SJSA1 (cell line): ENCODE results near the gene FCGBP. TPM values are rescaled to one million over a fixed set of nuclear protein-coding genes. Genes with fewer than 3 reads are reported as not detected.
"Not testable (repeated sequence)": the region's sequence is repeated elsewhere in the genome, so short reads cannot be mapped to it uniquely, and the experiment has no call there.

Experiments used
- DNase-seq, 2 experiments: peaks; one replicate each; pipeline ENCODE4 v3.0.0-alpha.2; 2015 to 2020; ENCODE audit warnings: low spot score in 2 of 2, low read depth in 1 of 2
- H3K27ac ChIP-seq: fragments of 250-450 bp; sonication (Bioruptor Pico); 2 replicates; pipeline ENCODE4 v1.5.1; 2020; ENCODE audit warnings: mild to moderate bottlenecking, moderate library complexity
- H3K27me3 ChIP-seq: fragments of 250-450 bp; sonication (Bioruptor Pico); replicated peaks from 2 replicates; pipeline ENCODE4 v1.5.1; 2020; ENCODE audit warnings: mild to moderate bottlenecking, moderate library complexity
- H3K36me3 ChIP-seq: fragments of 250-450 bp; sonication (Bioruptor Pico); 2 replicates; pipeline ENCODE4 v1.5.1; 2020; ENCODE audit warnings: mild to moderate bottlenecking
- H3K4me1 ChIP-seq: fragments of 250-450 bp; sonication (Bioruptor Pico); replicated peaks from 2 replicates; pipeline ENCODE4 v1.6.1; 2021; ENCODE audit warnings: mild to moderate bottlenecking
- H3K4me3 ChIP-seq: fragments of 250-450 bp; sonication (Bioruptor Pico); 2 replicates; pipeline ENCODE4 v1.5.1; 2020; ENCODE audit warnings: mild to moderate bottlenecking
- H3K9me3 ChIP-seq: fragments of 250-450 bp; sonication (Bioruptor Pico); replicated peaks from 2 replicates; pipeline ENCODE4 v1.5.1; 2020; ENCODE audit warnings: mild to moderate bottlenecking
- total RNA-seq: library from RNA; depleted of rRNA; stranded (reverse); fragments of >200 nt; shearing (Covaris generic); gene quantifications from 2 replicates; pipeline ENCODE4 v1.2.3, GENCODE V29; 2014

Gene FCGBP
- total RNA-seq, 1 experiment from 2014 or later = 0.03 TPM

DNA sequence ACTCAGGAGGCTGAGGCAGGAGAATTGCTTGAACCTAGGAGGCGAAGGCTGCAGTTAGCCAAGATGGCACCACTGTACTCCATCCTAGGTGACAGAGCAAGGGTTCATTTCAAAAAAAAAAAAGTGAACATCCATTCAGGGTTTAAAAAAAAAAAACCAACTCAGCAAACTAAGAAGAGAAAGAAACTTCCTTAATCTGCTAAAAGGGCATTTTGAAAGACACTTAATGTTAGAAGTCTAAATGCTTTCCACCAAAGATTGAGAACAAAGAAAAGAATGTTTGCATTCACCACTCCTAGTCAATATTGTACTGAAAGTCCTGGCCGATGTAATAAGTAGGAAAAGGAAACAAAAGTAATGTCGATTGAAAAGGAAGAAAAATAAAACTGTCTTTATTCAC, 29.5 kb upstream of the FCGBP start:
- Histone ChIP-seq H3K4me3 (no peak overlapping the region), H3K36me3 (no peaks in the 10 kb centered on the region), H3K4me1 (no peaks in the 10 kb centered on the region), H3K27ac (no peak overlapping the region), H3K9me3 (no peaks in the 10 kb centered on the region), H3K27me3 (no peaks in the 10 kb centered on the region)
- DNase-seq = no peak

DNA sequence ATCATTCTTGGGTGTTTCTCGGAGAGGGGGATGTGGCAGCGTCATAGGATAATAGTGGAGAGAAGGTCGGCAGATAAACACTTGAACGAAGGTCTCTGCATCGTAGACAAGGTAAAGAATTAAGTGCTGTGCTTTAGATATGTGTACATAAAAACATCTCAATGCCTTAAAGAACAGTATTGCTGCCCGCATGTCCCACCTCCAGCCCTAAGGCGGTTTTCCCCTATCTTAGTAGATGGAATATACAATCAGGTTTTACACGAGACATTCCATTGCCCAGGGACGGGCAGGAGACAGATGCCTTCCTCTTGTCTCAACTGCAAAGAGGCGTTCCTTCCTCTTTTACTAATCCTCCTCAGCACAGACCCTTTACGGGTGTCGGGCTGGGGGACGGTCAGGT, 25.0 kb upstream of the FCGBP start:
- H3K36me3 ChIP-seq, H3K4me1 ChIP-seq, H3K9me3 ChIP-seq, H3K27ac ChIP-seq, H3K4me3 ChIP-seq, DNase-seq, H3K27me3 ChIP-seq: not testable (repeated sequence)

DNA sequence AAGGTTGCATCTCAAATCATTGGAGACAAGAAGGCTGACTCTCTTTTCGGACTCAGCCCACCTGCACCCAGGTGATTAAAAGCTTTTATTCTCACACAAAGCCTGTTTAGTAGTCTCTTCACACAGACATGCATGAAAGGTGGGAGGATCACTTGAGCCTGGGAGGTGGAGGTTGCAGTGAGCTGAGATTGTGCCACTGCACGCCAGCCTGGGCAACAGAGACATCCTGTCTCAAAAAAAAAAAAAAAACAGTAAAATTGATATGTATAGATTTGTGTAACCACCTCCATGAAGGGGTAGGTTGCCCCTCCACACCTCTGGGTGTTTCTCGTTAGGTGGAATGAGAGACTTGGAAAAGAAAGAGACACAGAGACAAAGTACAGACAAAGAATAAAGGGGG, 24.5 kb upstream of the FCGBP start:
- not testable (repeated sequence) for H3K27ac ChIP-seq, H3K4me3 ChIP-seq, H3K9me3 ChIP-seq, H3K36me3 ChIP-seq, H3K27me3 ChIP-seq, H3K4me1 ChIP-seq, DNase-seq

DNA sequence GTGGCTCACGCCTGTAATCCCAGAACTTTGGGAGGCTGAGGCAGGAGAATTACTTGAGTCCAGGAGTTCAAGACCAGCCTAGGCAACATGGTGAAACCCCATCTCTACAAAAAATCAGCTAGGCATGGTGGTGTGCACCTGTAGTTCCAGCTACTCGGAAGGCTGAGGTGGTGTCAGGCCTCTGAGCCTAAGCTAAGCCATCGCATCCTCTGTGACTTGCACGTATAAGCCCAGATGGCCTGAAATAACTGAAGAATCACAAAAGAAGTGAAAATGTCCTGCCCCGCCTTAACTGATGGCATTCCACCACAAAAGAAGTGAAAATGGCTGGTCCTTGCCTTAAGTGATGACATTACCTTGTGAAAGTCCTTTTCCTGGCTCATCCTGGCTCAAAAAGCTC, 23.5 kb upstream of the FCGBP start:
- H3K4me1 ChIP-seq, H3K4me3 ChIP-seq, H3K27ac ChIP-seq, H3K9me3 ChIP-seq, DNase-seq, H3K36me3 ChIP-seq, H3K27me3 ChIP-seq: not testable (repeated sequence)

DNA sequence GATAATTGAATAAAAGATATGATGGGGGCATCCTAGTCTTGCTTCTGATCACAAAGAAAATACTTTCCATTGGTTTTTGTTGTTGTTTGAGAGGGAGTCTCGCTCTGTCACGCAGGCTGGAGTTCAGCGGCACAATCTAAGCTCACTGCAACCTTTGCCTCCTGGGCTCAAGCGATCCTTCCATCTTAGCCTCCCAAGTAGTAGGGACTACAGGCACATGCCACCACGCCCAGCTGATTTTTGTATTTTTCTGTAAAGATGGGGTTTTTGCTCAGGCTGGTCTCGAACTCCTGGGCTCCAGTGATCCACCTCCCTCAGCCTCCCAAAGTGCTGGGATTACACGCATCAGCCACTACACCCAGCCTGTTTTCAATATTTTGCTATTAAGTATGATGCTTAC, 19.5 kb upstream of the FCGBP start:
- DNase-seq = no peak
- H3K9me3 ChIP-seq = no peaks in the 10 kb centered on the region
- H3K4me1 ChIP-seq = no peaks in the 10 kb centered on the region
- no peak overlapping the region for H3K27ac ChIP-seq
- no peaks in the 10 kb centered on the region for H3K27me3 ChIP-seq
- H3K36me3 ChIP-seq = no peaks in the 10 kb centered on the region
- H3K4me3 ChIP-seq = no peak overlapping the region

DNA sequence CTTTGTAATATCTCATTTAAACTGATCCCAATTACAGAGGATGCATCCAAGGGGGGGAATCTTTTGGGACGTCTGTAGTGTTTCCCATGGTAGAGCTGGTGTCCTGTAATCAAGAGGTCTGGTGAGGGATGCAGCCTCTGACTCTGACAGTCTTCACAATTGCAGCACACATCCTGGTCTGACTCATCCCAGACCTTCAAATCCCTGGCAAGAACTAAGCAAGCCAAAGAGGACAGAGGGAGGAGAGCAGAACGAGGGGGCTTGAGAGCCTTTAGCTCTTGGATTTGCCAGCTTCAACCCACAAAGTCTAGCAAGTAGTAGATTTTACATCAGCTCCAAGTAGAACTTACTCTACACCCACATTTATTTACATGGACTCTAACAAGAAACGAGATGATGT, 17.3 kb upstream of the FCGBP start:
- DNase-seq = no peak
- Histone ChIP-seq H3K27ac (no peak overlapping the region), H3K4me1 (no peaks in the 10 kb centered on the region)

DNA sequence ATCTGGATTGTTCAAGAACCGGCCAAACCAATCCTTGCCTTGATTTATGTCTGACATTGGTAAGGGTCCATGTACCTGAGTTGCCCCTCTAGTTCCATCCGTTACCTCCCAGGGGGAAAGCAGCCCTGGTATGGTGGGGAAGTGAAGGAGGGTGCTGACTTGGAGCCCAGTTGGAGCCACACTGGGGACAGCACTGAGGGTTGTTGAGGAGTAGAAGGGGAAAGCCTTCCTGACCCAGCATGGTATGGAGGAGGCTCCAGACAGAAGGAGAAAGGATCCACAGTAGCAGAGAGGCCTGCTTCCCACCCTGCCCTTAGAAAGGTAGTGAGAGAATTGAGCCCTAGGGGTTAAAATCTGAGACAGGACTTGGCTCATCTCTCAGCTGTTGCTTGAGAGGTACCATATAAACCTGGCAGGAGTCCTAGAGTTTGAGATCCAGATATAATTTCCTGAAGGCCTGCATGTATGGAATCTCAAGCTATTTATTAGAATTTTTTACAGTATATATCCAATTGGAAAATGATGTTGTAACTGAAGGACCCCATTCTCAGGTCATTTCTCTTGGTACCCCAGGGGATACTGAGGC, 16.7 kb upstream of the FCGBP start:
- H3K4me3 ChIP-seq = no peak overlapping the region
- H3K27me3 ChIP-seq = no peaks in the 10 kb centered on the region
- H3K4me1 ChIP-seq = no peaks in the 10 kb centered on the region
- no peaks in the 10 kb centered on the region for H3K36me3 ChIP-seq
- no peak for DNase-seq
- H3K27ac ChIP-seq = no peak overlapping the region
- H3K9me3 ChIP-seq = no peaks in the 10 kb centered on the region

More for the DNA sequence above, 17.3 kb upstream of the FCGBP start:
- H3K27me3 ChIP-seq = no peaks in the 10 kb centered on the region
- no peaks in the 10 kb centered on the region for H3K9me3 ChIP-seq
- H3K4me3 ChIP-seq = no peak overlapping the region
- H3K36me3 ChIP-seq = no peaks in the 10 kb centered on the region

DNA sequence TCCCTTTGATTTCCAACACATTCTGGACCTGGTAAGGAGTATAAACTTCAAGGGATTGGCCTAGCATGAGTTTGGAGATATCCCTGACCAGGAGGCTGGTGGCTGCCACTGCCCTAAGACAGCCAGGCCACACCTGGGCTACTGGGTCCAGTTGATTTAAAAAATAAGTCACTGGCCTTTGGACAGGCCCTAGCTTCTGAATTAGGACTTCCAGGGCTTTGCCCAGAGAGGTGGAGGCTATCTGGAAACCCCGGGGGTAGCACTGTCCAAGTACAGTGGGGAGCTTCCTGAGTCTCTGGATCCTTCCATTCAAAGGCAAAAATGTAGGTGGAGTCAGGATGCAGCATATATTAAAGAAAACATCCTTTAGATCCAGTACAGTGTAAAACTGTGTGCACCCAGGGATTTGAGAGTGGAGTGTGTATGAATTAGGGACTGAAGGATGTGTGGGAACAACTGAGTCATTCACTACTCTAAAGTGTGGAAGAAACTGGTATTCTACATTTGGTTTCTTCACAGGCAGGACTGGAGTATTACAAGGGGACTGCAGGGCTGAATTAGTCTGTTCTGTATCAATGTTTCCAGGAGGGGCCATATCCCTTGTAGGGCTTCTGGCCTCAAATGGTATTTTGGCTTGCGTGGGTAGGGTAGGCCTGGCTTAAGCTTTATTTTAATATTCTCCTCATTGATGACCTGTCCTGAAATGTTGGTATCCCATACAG, 14.8 kb upstream of the FCGBP start:
- no peak overlapping the region for H3K27ac ChIP-seq
- no peak overlapping the region for H3K4me3 ChIP-seq
- no peaks in the 10 kb centered on the region for H3K4me1 ChIP-seq
- H3K36me3 ChIP-seq = no peaks in the 10 kb centered on the region
- no peaks in the 10 kb centered on the region for H3K27me3 ChIP-seq
- no peak for DNase-seq
- H3K9me3 ChIP-seq = no peaks in the 10 kb centered on the region

DNA sequence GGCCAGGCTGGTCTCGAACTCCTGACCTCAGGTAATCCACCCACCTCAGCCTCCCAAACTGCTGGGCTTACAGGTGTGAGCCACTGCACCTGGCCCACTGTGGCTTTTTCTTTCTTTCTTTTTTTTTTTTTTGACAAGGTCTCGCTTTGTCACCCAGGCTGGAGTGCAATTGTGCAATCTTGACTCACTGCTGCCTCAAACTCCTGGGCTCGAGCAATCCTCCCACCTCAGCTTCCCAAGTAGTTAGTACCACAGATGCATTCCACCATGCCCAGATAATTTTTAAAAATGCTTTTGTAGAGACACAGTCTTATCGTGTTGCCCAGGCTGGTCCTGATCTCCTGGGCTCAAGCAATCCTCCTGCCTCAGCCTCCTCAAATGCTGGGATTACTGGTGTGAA, 12.1 kb upstream of the FCGBP start:
- Histone ChIP-seq H3K36me3 (no peaks in the 10 kb centered on the region), H3K27me3 (no peaks in the 10 kb centered on the region), H3K27ac (no peak overlapping the region), H3K4me3 (no peak overlapping the region), H3K9me3 (no peaks in the 10 kb centered on the region), H3K4me1 (no peaks in the 10 kb centered on the region)
- DNase-seq = no peak

DNA sequence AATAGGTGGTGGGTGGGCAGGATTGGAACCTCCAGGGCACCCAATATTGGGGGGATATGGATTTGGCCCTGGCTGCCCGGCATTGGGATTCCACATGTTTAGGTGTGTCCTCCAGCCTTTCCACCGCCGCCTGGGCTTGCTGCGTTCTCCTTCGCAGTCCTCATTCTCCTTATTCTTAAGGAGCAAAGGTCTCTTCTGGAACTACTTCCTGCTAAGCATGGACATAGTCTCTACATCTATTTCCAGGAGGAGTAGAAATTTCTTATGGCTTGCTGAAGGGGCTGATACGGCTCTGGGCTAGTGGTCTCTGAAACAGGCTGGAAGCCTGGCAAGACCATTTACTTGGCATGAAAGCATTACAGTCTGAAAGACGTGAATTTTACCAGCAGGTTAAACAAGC, 9.2 kb upstream of the FCGBP start:
- Histone ChIP-seq H3K27ac (no peak overlapping the region), H3K27me3 (no peaks in the 10 kb centered on the region)

DNA sequence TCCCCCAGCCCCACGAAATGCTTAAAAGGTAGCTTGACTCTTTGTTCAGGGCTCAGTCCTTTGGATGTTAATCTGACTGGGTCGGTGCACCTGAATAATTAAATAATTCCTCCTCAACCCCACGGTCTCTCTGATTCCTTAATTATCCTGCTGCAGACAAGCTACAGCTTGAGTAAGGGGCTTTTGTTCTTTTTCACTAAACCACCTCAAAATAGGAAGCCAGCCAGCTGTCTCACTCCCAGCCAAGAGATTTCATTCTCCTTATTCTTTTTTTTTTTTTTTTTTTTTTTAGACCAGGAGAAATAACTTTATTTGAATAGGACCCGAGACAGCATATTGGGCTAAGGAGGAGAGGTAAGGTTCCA, 7.9 kb upstream of the FCGBP start:
- no peak for DNase-seq
- Histone ChIP-seq H3K27ac (no peak overlapping the region), H3K9me3 (no peaks in the 10 kb centered on the region), H3K4me1 (no peaks in the 10 kb centered on the region), H3K36me3 (no peaks in the 10 kb centered on the region), H3K4me3 (no peak overlapping the region), H3K27me3 (0 out of 2 replicates have a peak, but pooled peaks cover 2% of the 10 kb centered on the region)

More for the DNA sequence above, 9.2 kb upstream of the FCGBP start:
- Histone ChIP-seq H3K4me3 (no peak overlapping the region), H3K36me3 (no peaks in the 10 kb centered on the region), H3K9me3 (no peaks in the 10 kb centered on the region), H3K4me1 (no peaks in the 10 kb centered on the region)
- DNase-seq = no peak

DNA sequence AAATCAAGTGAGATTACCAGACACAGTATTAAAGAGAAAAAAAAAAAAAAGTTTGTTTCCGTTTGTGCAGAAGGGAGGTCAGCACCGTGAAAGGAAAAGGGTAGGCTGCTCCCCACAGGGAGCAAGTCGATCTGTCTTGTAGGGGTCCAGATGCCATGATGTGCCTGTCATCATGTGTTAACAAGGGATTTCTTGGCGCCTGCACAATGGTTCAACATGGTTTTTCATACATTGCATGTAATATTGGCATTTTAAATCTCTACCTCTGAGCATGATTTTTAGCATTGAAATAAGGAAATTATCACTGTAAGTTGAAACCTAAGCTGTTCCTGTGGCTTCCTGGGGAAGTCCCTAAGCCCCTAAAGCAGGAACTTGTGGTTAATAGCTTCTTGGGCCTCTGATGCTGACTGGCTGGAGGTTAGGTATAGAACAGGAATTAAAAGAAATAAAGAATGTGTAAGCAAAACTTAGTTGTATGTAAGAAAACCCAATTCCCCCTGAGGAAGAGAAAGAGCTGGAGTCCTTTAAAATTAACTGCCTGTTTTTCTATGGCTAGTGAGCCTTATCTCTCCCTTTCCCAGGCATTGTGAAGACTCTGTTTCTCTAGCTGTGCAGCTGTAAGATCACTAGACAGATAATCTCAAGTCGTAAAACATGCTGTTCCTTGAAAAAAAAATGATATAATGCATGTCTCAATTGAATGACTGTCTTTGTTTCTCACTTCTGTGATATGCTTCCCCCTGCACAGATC, 7.4 kb upstream of the FCGBP start:
- no peaks in the 10 kb centered on the region for H3K9me3 ChIP-seq
- 0 out of 2 replicates have a peak, but pooled peaks cover 2% of the 10 kb centered on the region for H3K27me3 ChIP-seq
- no peak overlapping the region for H3K27ac ChIP-seq
- no peak overlapping the region for H3K4me3 ChIP-seq
- H3K4me1 ChIP-seq = no peaks in the 10 kb centered on the region
- no peak for DNase-seq
- no peaks in the 10 kb centered on the region for H3K36me3 ChIP-seq

DNA sequence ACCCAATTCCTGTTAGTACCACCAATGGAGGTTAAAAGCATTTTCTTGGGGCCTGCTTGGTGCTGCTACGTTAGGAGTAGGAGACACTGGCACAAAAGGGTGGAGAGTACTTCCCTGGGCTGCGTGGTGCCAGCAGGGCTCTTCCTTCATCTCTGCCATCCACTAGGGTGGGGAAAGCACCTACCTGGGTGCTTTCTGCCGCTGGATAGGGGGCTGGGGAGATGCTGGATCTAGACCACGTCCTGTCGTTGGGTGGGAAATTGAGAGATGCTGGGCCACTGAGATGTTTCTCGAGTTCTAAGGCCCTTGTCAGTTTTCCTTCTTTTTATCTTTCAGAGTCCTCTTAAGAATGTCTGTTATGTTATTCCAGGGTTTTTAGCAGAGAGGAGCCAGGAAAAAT, 6.7 kb upstream of the FCGBP start:
- DNase-seq = no peak
- Histone ChIP-seq H3K36me3 (no peaks in the 10 kb centered on the region), H3K27ac (no peak overlapping the region), H3K4me1 (no peaks in the 10 kb centered on the region), H3K27me3 (0 out of 2 replicates have a peak, but pooled peaks cover 2% of the 10 kb centered on the region), H3K9me3 (no peaks in the 10 kb centered on the region), H3K4me3 (no peak overlapping the region)

DNA sequence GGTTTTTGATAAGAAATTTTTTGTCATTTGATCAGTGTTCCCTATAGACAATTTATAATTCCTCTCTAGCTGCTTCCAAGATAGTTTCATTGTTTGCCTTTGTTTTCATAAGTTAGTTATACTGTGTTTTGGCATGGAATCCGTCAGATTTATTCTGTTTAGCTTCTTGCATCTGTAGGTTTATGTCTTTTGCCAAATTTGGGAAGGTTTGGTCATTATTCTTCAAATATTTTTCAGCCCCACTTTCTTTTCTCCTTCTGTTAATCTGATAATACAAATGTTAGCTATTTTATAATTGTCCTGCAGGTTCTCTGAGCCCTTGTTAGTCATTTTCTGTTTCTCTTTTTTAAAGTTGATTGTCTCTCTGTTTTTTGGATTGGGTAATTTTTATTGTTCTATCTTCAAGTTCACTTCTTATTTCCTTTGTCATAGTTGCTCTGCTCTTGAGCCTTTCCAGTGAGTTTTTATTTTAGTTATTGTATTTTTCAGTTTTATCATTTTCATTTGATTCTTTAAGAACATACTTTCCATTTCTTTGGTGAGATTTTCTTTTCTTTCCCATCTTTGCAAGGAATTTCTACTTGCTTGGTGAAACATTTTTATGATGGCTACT, 5.9 kb upstream of the FCGBP start:
- H3K4me1 ChIP-seq = no peaks in the 10 kb centered on the region
- H3K9me3 ChIP-seq = no peaks in the 10 kb centered on the region
- DNase-seq = no peak
- no peak overlapping the region for H3K27ac ChIP-seq
- no peaks in the 10 kb centered on the region for H3K36me3 ChIP-seq
- 0 out of 2 replicates have a peak, but pooled peaks cover 2% of the 10 kb centered on the region for H3K27me3 ChIP-seq
- no peak overlapping the region for H3K4me3 ChIP-seq
